ENCODE results near the gene DKK1.
A peak's percentile ranks its signal among the peaks of the same experiment; 100 is the strongest.

Gene DKK1, protein sequence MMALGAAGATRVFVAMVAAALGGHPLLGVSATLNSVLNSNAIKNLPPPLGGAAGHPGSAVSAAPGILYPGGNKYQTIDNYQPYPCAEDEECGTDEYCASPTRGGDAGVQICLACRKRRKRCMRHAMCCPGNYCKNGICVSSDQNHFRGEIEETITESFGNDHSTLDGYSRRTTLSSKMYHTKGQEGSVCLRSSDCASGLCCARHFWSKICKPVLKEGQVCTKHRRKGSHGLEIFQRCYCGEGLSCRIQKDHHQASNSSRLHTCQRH

GRCh38 chr10:52313933-52314821 is at the start of gene DKK1:
Gene DKK1, plus strand, starts transcription at chr10:52314281. Its CDS starts 154 bp downstream, at chr10:52314435.
- H3K27ac ChIP-seq: peak within 1 kb of the TSS in 2 of 21 experiments; percentile 47 to 49
- H3K4me3 ChIP-seq: peak within 1 kb of the TSS; percentile 22 to 50 (median 36)

DNA sequence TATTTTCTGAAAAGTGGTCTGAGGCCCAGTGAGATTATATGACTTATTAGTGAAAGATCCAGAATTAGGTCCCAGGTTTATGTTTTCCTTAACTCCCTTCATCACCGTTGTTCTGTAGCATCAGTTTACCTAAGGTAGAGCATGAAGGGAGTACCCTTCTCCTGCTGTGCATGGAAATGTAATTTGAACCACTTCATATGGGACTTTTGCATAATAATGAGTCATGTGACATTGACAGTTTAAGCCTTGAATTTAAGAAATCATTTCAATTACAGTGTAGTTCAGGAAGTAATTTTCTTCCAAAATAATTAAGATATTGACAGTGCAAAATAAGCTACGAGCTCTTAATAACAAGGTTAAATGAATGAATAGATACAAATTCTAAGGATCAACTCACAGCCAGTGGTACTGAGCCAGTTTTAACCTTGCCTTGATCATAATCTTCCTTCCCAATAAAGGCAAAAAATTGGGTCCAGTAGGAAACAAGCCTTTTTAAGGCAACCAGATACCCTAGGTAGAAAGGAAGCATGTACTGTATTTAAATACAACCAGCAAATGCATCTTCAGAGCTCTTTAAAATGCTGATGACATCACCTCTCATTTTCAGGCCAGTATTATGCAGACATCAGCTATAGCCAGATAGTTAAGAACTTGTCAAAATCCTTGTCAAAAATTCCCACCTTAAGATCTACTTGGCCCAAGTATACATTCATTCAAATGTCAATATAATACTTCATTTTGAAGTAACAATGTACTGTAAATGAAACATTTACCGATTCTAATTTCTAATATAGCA is 48.8 kb upstream of the DKK1 start:
- no peak overlapping the region for H3K27ac ChIP-seq
- H3K4me3 ChIP-seq: no peak overlapping the region

- H3K4me3 ChIP-seq: no peak overlapping the region
- no peak overlapping the region for H3K27ac ChIP-seq
Measured at GRCh38 chr10:52266858-52267257, 47.2 kb upstream of the DKK1 start.

GRCh38 chr10:52268790-52269189 is 45.3 kb upstream of the DKK1 start:
- no peak overlapping the region for H3K4me3 ChIP-seq
- no peak overlapping the region for H3K27ac ChIP-seq

DNA sequence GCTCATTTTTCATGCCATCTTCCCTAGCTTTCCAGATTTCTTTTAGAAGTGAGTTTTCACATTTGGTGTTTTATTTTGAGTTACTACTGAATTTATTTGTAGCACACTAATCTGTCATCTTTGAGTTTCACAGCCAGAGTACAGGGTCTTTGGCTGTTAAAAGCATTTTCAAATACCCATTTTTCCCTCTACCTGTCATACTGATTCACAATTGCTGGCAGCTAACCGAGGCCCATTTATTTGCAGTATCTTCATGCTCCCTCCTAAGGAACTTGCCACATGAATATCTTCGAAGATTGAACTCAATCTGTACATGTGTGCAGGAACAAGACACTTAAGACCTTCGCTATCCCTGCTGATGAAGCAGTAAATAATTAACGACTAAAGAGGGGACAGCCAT is 44.8 kb upstream of the DKK1 start:
- no peak overlapping the region for H3K27ac ChIP-seq
- H3K4me3 ChIP-seq: no peak overlapping the region

DNA sequence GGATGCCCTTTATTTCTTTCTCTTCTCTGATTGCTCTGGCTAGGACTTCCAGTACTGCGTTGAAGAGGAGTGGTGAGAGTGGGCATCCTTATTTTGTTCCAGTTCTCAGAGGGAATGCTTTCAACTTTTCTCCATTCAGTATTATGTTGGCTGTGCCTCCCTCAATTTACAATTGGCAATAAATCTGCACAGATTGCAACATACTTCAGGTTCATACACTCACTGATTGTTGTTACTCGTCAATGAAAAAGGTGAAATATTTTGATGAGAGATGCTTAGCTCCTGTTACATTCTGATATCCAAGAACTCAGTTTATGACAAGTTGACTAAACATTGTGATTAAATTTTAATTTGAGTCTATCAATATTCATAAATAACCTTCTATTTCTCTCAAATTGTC is 37.9 kb upstream of the DKK1 start:
- Histone ChIP-seq H3K27ac (no peak overlapping the region), H3K4me3 (no peak overlapping the region)

GRCh38 chr10:52276986-52277385 is 37.1 kb upstream of the DKK1 start:
- no peak overlapping the region for H3K4me3 ChIP-seq
- H3K27ac ChIP-seq: no peak overlapping the region

- Histone ChIP-seq H3K4me3 (no peak overlapping the region), H3K27ac (no peak overlapping the region)
Measured at GRCh38 chr10:52279546-52279945, 34.5 kb upstream of the DKK1 start.

DNA sequence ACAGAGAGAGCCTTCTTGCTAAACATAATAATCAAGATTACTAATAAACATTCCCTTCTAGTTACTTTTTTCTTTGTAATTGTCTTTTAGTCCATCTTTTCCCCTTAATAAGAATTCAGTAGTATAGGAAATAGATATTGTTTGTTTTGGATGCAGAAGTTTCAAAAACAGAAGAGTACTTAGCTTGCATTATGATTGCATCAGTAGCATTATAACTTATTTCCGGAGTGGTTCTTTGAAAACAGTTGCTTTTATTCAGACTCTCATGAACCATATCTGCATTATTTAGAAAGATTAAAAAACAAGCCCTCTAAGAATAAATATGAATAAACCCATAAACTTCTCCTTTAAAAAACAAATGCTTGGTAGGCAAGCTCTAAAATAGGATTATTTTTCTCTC is 34.0 kb upstream of the DKK1 start:
- H3K4me3 ChIP-seq: no peak overlapping the region

DNA sequence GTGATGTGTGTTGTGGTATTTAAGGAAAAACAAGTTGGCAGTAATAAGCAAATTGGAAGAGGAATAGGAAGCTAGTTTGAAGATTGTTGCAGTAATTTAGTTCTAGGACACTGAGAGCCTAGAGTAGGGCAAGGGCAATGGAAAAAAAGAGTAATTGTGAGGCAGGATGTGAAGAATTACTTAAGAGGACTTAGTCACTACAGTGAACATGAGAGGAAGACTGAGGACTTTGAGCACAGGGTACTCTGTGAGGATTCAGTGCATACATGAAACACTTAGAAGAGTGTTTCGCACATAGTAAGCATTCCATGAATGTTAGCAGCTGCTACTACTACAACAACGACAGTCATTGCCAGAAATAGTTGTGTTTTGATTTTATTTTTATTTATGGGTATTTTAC is 30.9 kb upstream of the DKK1 start:
- no peak overlapping the region for H3K4me3 ChIP-seq
- H3K27ac ChIP-seq: no peak overlapping the region

More for the DNA sequence above, 34.0 kb upstream of the DKK1 start:
- H3K27ac ChIP-seq: no peak overlapping the region

DNA sequence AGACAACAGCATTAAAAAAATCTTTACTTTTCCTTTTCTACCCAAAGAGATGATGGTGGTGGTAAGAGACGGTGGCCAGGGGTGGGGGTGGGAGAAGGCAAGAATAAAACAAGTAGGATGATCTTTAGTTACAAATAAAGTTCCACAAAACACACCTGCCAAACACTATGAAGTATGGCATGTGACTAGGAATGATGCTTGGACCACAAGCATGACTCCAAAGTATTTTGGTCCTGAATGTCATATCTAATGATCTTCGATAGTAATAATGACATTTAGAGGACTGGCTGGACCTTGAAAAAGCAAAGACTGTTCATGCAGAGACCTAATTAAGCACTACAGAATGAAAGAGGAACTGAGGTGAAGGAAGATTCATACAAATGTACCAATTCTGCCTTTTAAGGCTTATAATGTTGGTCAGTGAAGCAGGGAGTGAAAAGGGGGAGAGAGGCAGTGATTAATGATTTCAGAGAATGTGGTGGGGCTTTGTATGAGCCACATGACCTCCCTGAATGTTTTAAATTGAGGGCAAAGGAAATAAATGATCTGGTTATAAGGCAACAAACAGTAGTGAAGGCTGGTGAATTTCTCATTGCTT is 29.6 kb upstream of the DKK1 start:
- no peak overlapping the region for H3K4me3 ChIP-seq

GRCh38 chr10:52287866-52288265 is 26.2 kb upstream of the DKK1 start:
- Histone ChIP-seq H3K4me3 (no peak overlapping the region), H3K27ac (no peak overlapping the region)

More for the DNA sequence above, 29.6 kb upstream of the DKK1 start:
- no peak overlapping the region for H3K27ac ChIP-seq

- Histone ChIP-seq H3K27ac (no peak overlapping the region), H3K4me3 (no peak overlapping the region)
Measured at GRCh38 chr10:52297747-52298146, 16.3 kb upstream of the DKK1 start.

- Histone ChIP-seq H3K27ac (no peak overlapping the region), H3K4me3 (no peak overlapping the region)
Measured at GRCh38 chr10:52300599-52301277, 13.3 kb upstream of the DKK1 start.

DNA sequence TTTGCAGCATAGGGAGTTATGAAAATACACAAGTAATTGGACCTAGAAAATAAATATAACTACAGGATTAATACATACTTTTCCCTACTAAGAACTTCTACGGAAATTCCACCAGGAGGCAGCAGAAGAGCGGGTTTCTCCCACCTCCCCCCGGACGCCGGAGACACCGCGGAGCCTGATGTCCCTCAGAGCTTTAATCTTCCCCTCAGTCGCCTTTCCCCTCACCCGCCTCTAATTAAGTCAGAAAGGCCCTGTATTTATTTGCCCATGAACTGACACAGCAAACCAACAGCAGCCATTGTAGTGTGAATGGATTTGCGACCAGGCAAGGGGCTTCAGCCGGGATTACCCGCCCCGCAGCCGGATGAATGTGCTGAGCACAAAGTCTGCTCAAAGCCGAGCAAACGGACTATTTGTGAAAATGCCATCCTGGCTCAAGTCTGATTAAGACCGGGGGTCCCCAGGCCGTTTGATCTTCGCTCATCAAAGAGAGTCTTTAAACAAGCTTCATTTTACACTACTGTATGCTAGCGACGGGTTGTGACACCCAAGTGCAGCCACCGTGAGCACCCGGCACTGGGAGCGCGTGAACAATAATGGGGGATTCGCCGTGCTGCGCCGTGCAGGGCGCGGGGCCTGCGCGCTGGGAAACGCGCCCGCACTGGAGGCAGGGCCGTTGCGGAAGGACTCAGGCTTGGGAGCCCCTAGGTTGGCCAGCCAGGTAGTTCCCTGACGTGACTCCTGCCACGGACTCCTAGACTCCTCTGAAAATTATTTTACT is 5.6 kb upstream of the DKK1 start:
- H3K27ac ChIP-seq: no peak overlapping the region
- H3K4me3 ChIP-seq: peak overlapping the region; percentile 14 to 43 (median 21)

DNA sequence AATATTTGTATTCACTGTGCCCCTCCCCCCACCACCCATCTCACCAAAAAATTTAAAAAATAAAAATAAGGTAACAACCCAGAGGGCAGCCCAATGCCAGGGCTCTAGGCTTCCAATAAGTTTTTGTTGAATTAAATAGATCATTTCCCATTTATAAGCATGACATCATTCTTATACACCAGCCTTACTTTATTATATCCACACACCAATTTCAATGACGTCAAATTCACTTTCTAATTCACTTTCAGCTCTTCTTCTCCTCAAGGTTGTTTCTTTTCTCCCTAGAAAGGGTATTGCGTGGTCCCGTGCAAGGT is 1.2 kb upstream of the DKK1 start:
- H3K4me3 ChIP-seq: peak overlapping the region in 1 of 7 experiments; percentile 50
- H3K27ac ChIP-seq: no peak overlapping the region

DNA sequence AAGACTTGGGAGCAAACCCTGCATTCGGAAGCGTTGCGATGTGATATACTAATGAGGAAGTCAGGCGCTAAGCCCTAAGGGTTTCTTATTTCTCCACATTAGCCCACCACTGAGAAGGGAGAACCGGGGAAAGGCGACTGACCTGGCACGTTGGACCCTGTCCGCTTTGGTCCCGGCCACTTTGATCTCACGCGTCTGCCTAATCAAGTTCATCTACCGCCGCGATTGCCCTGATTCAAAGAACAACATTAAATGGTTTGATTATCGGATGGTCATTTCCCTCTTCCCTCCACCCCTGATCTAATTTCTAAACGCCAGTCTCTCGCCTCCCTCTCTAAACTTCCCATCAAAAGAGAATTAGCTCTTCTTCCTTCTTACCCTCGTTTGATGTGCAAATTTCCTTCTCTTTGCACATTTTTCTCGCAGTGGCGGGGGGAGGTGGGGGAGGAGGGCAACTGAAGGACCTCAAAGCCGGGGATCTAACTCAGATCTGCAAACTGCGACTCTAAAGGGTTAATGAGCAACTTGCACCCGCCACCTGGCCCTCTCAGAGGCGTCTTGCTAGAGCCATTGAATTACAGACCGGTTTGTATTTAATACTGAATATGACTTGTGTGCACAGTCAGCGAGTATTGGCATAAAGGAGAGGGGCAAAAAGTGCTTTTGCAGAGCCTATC is 687 bp upstream of the DKK1 start:
- Histone ChIP-seq H3K4me3 (peak overlapping the region in 6 of 7 experiments; percentile 22 to 50 (median 38)), H3K27ac (no peak overlapping the region)
